IMR-90 (cell line): Measurements from ENCODE around the gene RPS13. TPM values are rescaled to one million over a fixed set of nuclear protein-coding genes. Genes with fewer than 3 reads are reported as not detected.

Experiments
- ATAC-seq: fragments of 200-7000 bp; cut with Tn5 transposase; 2 replicates; pipeline ENCODE4 v1.9.1; 2020; ENCODE audit warnings: low read depth, mild to moderate bottlenecking, moderate library complexity
- Bru-seq: library from RNA; stranded (reverse); fragments of 400-500 nt; gene quantifications from one replicate; lab custom pipeline; 2021; lab: Mats Ljungman, UMichigan
- BruChase-seq, 2 experiments: library from RNA; stranded (reverse); fragments of 400-500 nt; gene quantifications; one replicate each; lab custom pipeline; 2021; lab: Mats Ljungman, UMichigan
- BruUV-seq: library from RNA; stranded (reverse); fragments of 400-500 nt; replicated peaks from 2 replicates; lab custom pipeline; 2021; lab: Mats Ljungman, UMichigan
- CTCF ChIA-PET: fragments of 300-600 bp; formaldehyde crosslinking; extraction: SDS; loops from one replicate; lab custom pipeline; 2021; ENCODE audit warnings: antibody characterized with exemption; lab: Yijun Ruan, JAX
- POLR2A ChIA-PET: fragments of 300-600 bp; sonication (Branson Sonifier 250); formaldehyde crosslinking; loops from one replicate; lab custom pipeline; 2022; ENCODE audit warnings: antibody characterized with exemption; ENCODE audit not compliant: unreplicated experiment; lab: Charles Lee
- DNase-seq: peaks from one replicate; pipeline ENCODE4 v3.0.0; 2013
- H2AFZ ChIP-seq: replicated peaks from 2 replicates; pipeline ENCODE3; 2013; ENCODE audit warnings: low read length, mild to moderate bottlenecking; ENCODE audit not compliant: poor library complexity
- H2AK5ac ChIP-seq: 2 replicates; pipeline ENCODE4 v1.6.1; 2013; ENCODE audit warnings: low read depth, low read length, inconsistent platforms
- H2AK9ac ChIP-seq: replicated peaks from 2 replicates; pipeline ENCODE3; 2013; ENCODE audit warnings: mild to moderate bottlenecking, low read depth, low read length, moderate library complexity; ENCODE audit not compliant: poor library complexity
- H2BK120ac ChIP-seq: 2 replicates; pipeline ENCODE4 v1.6.1; 2013; ENCODE audit warnings: low read depth, low read length, inconsistent platforms
- H2BK15ac ChIP-seq: 3 replicates; pipeline ENCODE4 v1.6.1; 2013; ENCODE audit warnings: low read depth, low read length, inconsistent platforms
- H2BK20ac ChIP-seq: 2 replicates; pipeline ENCODE4 v1.6.1; 2013; ENCODE audit warnings: low read depth, mild to moderate bottlenecking, inconsistent platforms, low read length, moderate library complexity
- H2BK5ac ChIP-seq: 2 replicates; pipeline ENCODE4 v1.6.1; 2013; ENCODE audit warnings: mild to moderate bottlenecking, low read depth, low read length, inconsistent platforms; ENCODE audit not compliant: poor library complexity, severe bottlenecking
- H3K14ac ChIP-seq: replicated peaks from 2 replicates; pipeline ENCODE4 v1.6.1; 2013; ENCODE audit warnings: low read depth, low read length, inconsistent platforms
- H3K18ac ChIP-seq: 2 replicates; pipeline ENCODE4 v1.6.1; 2013; ENCODE audit warnings: low read depth, low read length, control low read depth
- H3K23ac ChIP-seq: 2 replicates; pipeline ENCODE4 v1.6.1; 2013; ENCODE audit warnings: low read depth, low read length, inconsistent platforms
- H3K27ac ChIP-seq: 2 replicates; pipeline ENCODE4 v1.5.1; 2013; ENCODE audit warnings: mild to moderate bottlenecking, control low read depth, low read length; ENCODE audit not compliant: insufficient read depth
- H3K27me3 ChIP-seq: 2 replicates; pipeline ENCODE4 v1.6.1; 2013; ENCODE audit warnings: low read length; ENCODE audit not compliant: control insufficient read depth, insufficient read depth
- H3K36me3 ChIP-seq: 2 replicates; pipeline ENCODE4 v1.6.1; 2013; ENCODE audit warnings: low read length, mixed read lengths; ENCODE audit not compliant: control insufficient read depth, insufficient read depth
- H3K4ac ChIP-seq: 2 replicates; pipeline ENCODE4 v1.6.1; 2013; ENCODE audit warnings: low read depth, low read length, inconsistent platforms
- H3K4me1 ChIP-seq: 2 replicates; pipeline ENCODE4 v1.6.1; 2013; ENCODE audit warnings: low read length, mixed read lengths; ENCODE audit not compliant: control insufficient read depth, insufficient read depth
- H3K4me2 ChIP-seq: 2 replicates; pipeline ENCODE4 v1.6.1; 2013; ENCODE audit warnings: low read depth, mild to moderate bottlenecking, control low read depth, low read length, moderate library complexity
- H3K4me3 ChIP-seq: 2 replicates; pipeline ENCODE4 v1.5.1; 2013; ENCODE audit warnings: low read depth, mild to moderate bottlenecking, control low read depth, low read length, moderate library complexity; ENCODE audit not compliant: insufficient read depth
- H3K56ac ChIP-seq: 2 replicates; pipeline ENCODE4 v1.6.1; 2013; ENCODE audit warnings: low read length, inconsistent platforms; ENCODE audit not compliant: insufficient read depth; ENCODE audit errors: extremely low read depth
- H3K79me1 ChIP-seq, 2 experiments: 2 replicates each; pipeline ENCODE4 v1.6.1; 2013; ENCODE audit warnings: low read length in 2 of 2, inconsistent platforms in 1 of 2, low read depth in 1 of 2
- H3K9ac ChIP-seq: 2 replicates; pipeline ENCODE4 v1.6.1; 2013; ENCODE audit warnings: low read depth, low read length, control low read depth
- H3K9me1 ChIP-seq: 2 replicates; pipeline ENCODE4 v1.6.1; 2013; ENCODE audit warnings: low read length, inconsistent platforms; ENCODE audit not compliant: insufficient read depth
- H3K9me3 ChIP-seq: 2 replicates; pipeline ENCODE4 v1.6.1; 2013; ENCODE audit warnings: low read length; ENCODE audit not compliant: control insufficient read depth, insufficient read depth
- H4K20me1 ChIP-seq: 2 replicates; pipeline ENCODE4 v1.6.1; 2013; ENCODE audit warnings: low read length, inconsistent platforms; ENCODE audit not compliant: insufficient read depth
- H4K5ac ChIP-seq: 2 replicates; pipeline ENCODE4 v1.6.1; 2013; ENCODE audit warnings: mild to moderate bottlenecking, low read depth, low read length, control low read depth
- H4K8ac ChIP-seq, 2 experiments: 2 replicates each; pipeline ENCODE4 v1.6.1; 2013; ENCODE audit warnings: low read depth in 2 of 2, low read length in 2 of 2, control low read depth in 1 of 2, inconsistent platforms in 1 of 2
- H4K91ac ChIP-seq: 2 replicates; pipeline ENCODE4 v1.6.1; 2013; ENCODE audit warnings: low read depth, low read length, inconsistent platforms; ENCODE audit not compliant: insufficient read depth
- BHLHE40 ChIP-seq: fragments of 150-350 bp; IDR thresholded peaks from 2 replicates; pipeline ENCODE4 v1.6.1; 2016; ENCODE audit warnings: mild to moderate bottlenecking, low read depth, low read length
- CEBPB ChIP-seq: IDR thresholded peaks from 2 replicates; pipeline ENCODE4 v1.6.1; 2012; ENCODE audit warnings: low read depth, low read length, improper control_type of control experiment
- CHD1 ChIP-seq: IDR thresholded peaks from 2 replicates; pipeline ENCODE4 v1.6.1; 2012; ENCODE audit warnings: low read depth, low read length, improper control_type of control experiment
- MAZ ChIP-seq: IDR thresholded peaks from 2 replicates; pipeline ENCODE4 v1.6.1; 2012; ENCODE audit warnings: low read depth, mild to moderate bottlenecking, low read length, improper control_type of control experiment, moderate library complexity, borderline replicate concordance
- MXI1 ChIP-seq: IDR thresholded peaks from 2 replicates; pipeline ENCODE4 v1.6.1; 2012; ENCODE audit warnings: low read depth, mild to moderate bottlenecking, low read length, moderate library complexity, borderline replicate concordance
- NFE2L2 ChIP-seq: fragments of 150-350 bp; IDR thresholded peaks from 2 replicates; pipeline ENCODE4 v1.6.1; 2016; ENCODE audit warnings: low read depth, mild to moderate bottlenecking, low read length
- POLR2A ChIP-seq: IDR thresholded peaks from 2 replicates; pipeline ENCODE4 v1.6.1; 2012; ENCODE audit warnings: mild to moderate bottlenecking, low read depth, low read length
- RCOR1 ChIP-seq: IDR thresholded peaks from 2 replicates; pipeline ENCODE4 v1.6.1; 2012; ENCODE audit warnings: mild to moderate bottlenecking, low read length, improper control_type of control experiment; ENCODE audit not compliant: insufficient replicate concordance
- WGBS, 2 experiments: methylation state at CpG; one replicate each; pipeline versions ENCODE4 v1.1.5 to v1.1.7; 2013; ENCODE audit warnings: missing lambda C conversion rate in 2 of 2; ENCODE audit not compliant: insufficient read length in 1 of 2; ENCODE audit errors: extremely low coverage in 2 of 2; 5-methylcytosine and 5-hydroxymethylcytosine counted together
- dilution Hi-C: fragments of 300-500 bp; cut with HindIII; formaldehyde crosslinking; loops from one replicate; pipeline ENCODE4 v1.14.3; 2018; ENCODE audit warnings: low sequenced_read_pairs; ENCODE audit not compliant: unreplicated experiment
- in situ Hi-C: fragments of 300-500 bp; cut with MboI; formaldehyde crosslinking; loops from 3 replicates; pipeline ENCODE4 v1.14.3; 2019; ENCODE audit warnings: low sequenced_read_pairs, inconsistent platforms, mixed read lengths
- intact Hi-C: fragments of 100-400 bp; cut with micrococcal nuclease; formaldehyde crosslinking; loops from 2 replicates; pipeline ENCODE4 v1.10.0; 2022
- long read RNA-seq: library from polyadenylated mRNA; unstranded; transcript quantifications from one replicate; pipeline ENCODE4 v2.0.0, GENCODE V29; 2021; ENCODE audit not compliant: unreplicated experiment
- polyA plus RNA-seq, 3 experiments: library from polyadenylated mRNA; depleted of rRNA; stranded (reverse); fragments of >200 nt; gene quantifications; 2 replicates each; pipeline ENCODE4 v1.2.3, GENCODE V29; 2012; ENCODE audit warnings: low replicate concordance in 1 of 3
- total RNA-seq: library from RNA; depleted of rRNA; stranded (reverse); fragments of >200 nt; gene quantifications from 2 replicates; pipeline ENCODE4 v1.2.3, GENCODE V29; 2012; rRNA removed
- TF ChIP-seq, protein P1 (sequence below): fragments of 150-350 bp; IDR thresholded peaks from 2 replicates; pipeline ENCODE4 v1.6.1; 2017; ENCODE audit warnings: mild to moderate bottlenecking, antibody characterized with exemption, low read length, low read depth
- TF ChIP-seq, protein P2 (sequence below): fragments of 150-350 bp; IDR thresholded peaks from 2 replicates; pipeline ENCODE4 v1.6.1; 2016; ENCODE audit warnings: low read depth, mild to moderate bottlenecking, low read length, moderate library complexity, borderline replicate concordance

The RPS13 gene
- total RNA-seq (548 and 1,189 TPM in 2 replicates), polyA plus RNA-seq (2012; rRNA removed) (606 and 701 TPM in 2 replicates), Bru-seq, nascent RNA (percentile 99 among the genes with signal in this experiment), BruChase-seq, experiment 1, labeled RNA remaining after a 6-hour chase (percentile 98 among the genes with signal in this experiment), BruChase-seq, experiment 2, labeled RNA remaining after a 2-hour chase (percentile 98 among the genes with signal in this experiment)
- 446 and 520 TPM in 2 replicates for polyA plus RNA-seq (2012; cell fraction: cytosol; rRNA removed)
- 164 and 433 TPM in 2 replicates for polyA plus RNA-seq (2012; cell fraction: nucleus; rRNA removed; ENCODE audit: low replicate concordance)
- long read RNA-seq, transcript RPS13-207 (2 exons, 594 nt), result minor isoform, 99 of 611 reads
- long read RNA-seq, transcript RPS13-204 (6 exons, 561 nt), result minor isoform, 5 of 611 reads
- long read RNA-seq, transcript RPS13-203 (5 exons, 664 nt), result minor isoform, 7 of 611 reads
- long read RNA-seq, transcript RPS13-202 (6 exons, 646 nt), result major isoform, 486 of 611 reads
- long read RNA-seq, partial matches to known transcripts, result 2 of 611 reads
- long read RNA-seq, other reads (novel, unspliced or antisense), result 7 of 611 reads

DNA sequence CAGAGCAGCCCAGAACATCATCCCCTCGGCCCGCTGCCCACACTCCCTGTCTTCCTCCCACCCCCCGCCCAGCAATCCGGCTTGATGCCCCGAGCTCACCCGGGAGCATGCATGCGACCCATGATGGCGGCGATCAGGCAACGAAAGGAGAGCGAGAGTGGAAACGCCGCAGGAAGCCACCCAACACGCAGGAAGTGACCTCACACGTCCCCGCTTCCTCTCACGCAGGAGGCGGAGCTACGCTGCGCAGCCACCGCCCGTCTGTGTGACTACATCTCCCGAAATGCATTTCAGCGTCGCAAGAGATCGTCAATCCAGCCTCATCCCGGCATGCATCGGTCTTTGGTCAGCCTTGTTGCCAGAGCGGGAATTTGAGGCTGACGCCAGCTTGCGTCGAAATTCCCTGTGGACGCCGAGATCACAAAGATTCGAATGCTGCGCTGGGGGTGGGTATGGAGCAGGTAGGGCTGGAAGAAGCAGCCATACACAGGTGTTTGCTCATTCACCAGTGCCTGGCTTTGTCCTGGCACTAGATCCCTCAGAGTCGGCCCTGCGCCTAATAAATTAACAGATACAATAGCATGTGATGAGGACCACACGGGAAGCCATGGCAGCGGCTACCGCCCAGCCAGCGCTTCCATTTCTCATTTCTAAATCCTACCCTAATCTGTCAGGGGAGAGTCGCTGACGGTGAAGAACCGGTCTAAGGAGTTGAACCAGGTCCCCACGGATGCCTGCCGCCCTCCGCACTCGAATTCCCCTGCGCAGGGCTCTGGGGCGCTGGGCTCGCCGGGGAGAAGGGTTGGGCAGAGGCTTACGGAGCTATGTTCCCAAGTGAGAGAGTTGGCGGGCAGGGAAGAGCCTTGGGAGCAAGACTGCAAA is at the start of gene RPS13:
Gene RPS13, minus strand, starts transcription at position 148 of the 882 bp plus-strand sequence. Its CDS starts 26 bp downstream, at position 122.
- 0% methylated on average over 24 of the region's 55 CpGs; no CpG with 5 or more reads in 1 of the 2 experiments for WGBS, 2 experiments
- dilution Hi-C loops (no loop called here), in situ Hi-C loops (no loop called here), intact Hi-C loops (no loop called here)
- peak within 1 kb of the TSS; percentile 72 for H3K4me3 ChIP-seq
- H4K91ac ChIP-seq, result peak within 1 kb of the TSS; percentile 57
- no peak within 1 kb of the TSS for H2BK15ac ChIP-seq
- H2BK120ac ChIP-seq, result no peak within 1 kb of the TSS
- H3K27me3 ChIP-seq, result no peaks in the 10 kb centered on the region
- DNase-seq (peak; percentile 99), ATAC-seq (peak; percentile 98)
- H2BK5ac ChIP-seq, result peak within 1 kb of the TSS; percentile 80
- BruUV-seq, result no TSS peak
- H2BK20ac ChIP-seq, result no peak within 1 kb of the TSS
- H4K5ac ChIP-seq, result peak within 1 kb of the TSS; percentile 30
- H3K14ac ChIP-seq, result peak within 1 kb of the TSS; percentile 75
- no peaks in the 10 kb centered on the region for H3K9me3 ChIP-seq
- ChIA-PET POLR2A (interaction anchor here (0.5 to 0.7 kb wide), 3 partner anchors 13 to 54 kb away, joined by 3 to 16 read pairs (median 4); no protein-coding TSS in a partner anchor), CTCF (interaction anchor here (0.6 to 1.1 kb wide), 4 partner anchors 16 to 139 kb away, joined by 3 to 6 read pairs (median 4); no protein-coding TSS in a partner anchor)
- H3K4me2 ChIP-seq, result peak within 1 kb of the TSS; percentile 91
- H2AFZ ChIP-seq, result peak within 1 kb of the TSS; percentile 97
- peak within 1 kb of the TSS; percentile 70 for H3K23ac ChIP-seq
- peaks cover 9% of the 10 kb centered on the region; the same call in 1 of the 2 replicates for H4K20me1 ChIP-seq
- H2AK5ac ChIP-seq, result peak within 1 kb of the TSS; percentile 81
- H3K56ac ChIP-seq, result peak within 1 kb of the TSS; percentile 75
- H3K9ac ChIP-seq, result peak within 1 kb of the TSS; percentile 89
- peak within 1 kb of the TSS; percentile 95 for H2AK9ac ChIP-seq
- TF ChIP-seq POLR2A, result peak; percentile 96
- TF ChIP-seq, protein P1, sequence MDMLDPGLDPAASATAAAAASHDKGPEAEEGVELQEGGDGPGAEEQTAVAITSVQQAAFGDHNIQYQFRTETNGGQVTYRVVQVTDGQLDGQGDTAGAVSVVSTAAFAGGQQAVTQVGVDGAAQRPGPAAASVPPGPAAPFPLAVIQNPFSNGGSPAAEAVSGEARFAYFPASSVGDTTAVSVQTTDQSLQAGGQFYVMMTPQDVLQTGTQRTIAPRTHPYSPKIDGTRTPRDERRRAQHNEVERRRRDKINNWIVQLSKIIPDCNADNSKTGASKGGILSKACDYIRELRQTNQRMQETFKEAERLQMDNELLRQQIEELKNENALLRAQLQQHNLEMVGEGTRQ, result 0 out of 2 replicates have a peak, but pooled peaks have one; percentile 1
- 0 out of 2 replicates have a peak, but pooled peaks have one; percentile 1 for TF ChIP-seq NFE2L2
- TF ChIP-seq, protein P2, sequence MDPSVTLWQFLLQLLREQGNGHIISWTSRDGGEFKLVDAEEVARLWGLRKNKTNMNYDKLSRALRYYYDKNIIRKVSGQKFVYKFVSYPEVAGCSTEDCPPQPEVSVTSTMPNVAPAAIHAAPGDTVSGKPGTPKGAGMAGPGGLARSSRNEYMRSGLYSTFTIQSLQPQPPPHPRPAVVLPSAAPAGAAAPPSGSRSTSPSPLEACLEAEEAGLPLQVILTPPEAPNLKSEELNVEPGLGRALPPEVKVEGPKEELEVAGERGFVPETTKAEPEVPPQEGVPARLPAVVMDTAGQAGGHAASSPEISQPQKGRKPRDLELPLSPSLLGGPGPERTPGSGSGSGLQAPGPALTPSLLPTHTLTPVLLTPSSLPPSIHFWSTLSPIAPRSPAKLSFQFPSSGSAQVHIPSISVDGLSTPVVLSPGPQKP, result no peak
- TF ChIP-seq RCOR1, result no peak
- TF ChIP-seq MAZ, result peak; percentile 37; the same call in 1 of the 2 replicates
- TF ChIP-seq CHD1, result peak; percentile 75; the same call in 1 of the 2 replicates
- TF ChIP-seq CEBPB, result peak; percentile 86
- peak; percentile 81; the same call in 1 of the 2 replicates for TF ChIP-seq MXI1
- TF ChIP-seq BHLHE40, result no peak
- peak within 1 kb of the TSS; percentile 70 to 94 for H4K8ac ChIP-seq
- peak within 1 kb of the TSS; percentile 5 for H3K18ac ChIP-seq
- peak within 1 kb of the TSS; percentile 83 for H3K27ac ChIP-seq
- H3K4me1 ChIP-seq, result peaks cover 4% of the 10 kb centered on the region; the same call in 1 of the 2 replicates
- H3K79me1 ChIP-seq, result peaks cover 12 to 29% of the 10 kb centered on the region in 2 experiments
- H3K4ac ChIP-seq, result peak within 1 kb of the TSS; percentile 78
- H3K9me1 ChIP-seq, result no peaks in the 10 kb centered on the region
- peaks cover 11% of the 10 kb centered on the region for H3K36me3 ChIP-seq
